Transverse colon (tissue), 1 donor: ENCODE data around the gene SCAF8.

ENCODE experiments used
- EP300 ChIP-seq: sonication (generic); formaldehyde crosslinking; IDR thresholded peaks from one replicate; pipeline ENCODE4 v1.6.1; 2017; ENCODE audit warnings: antibody characterized with exemption, low read depth
- POLR2A ChIP-seq: fragments of 450-650 bp; IDR thresholded peaks from one replicate; pipeline ENCODE4 v1.6.1; 2016; ENCODE audit warnings: antibody characterized with exemption, mild to moderate bottlenecking, moderate library complexity

DNA sequence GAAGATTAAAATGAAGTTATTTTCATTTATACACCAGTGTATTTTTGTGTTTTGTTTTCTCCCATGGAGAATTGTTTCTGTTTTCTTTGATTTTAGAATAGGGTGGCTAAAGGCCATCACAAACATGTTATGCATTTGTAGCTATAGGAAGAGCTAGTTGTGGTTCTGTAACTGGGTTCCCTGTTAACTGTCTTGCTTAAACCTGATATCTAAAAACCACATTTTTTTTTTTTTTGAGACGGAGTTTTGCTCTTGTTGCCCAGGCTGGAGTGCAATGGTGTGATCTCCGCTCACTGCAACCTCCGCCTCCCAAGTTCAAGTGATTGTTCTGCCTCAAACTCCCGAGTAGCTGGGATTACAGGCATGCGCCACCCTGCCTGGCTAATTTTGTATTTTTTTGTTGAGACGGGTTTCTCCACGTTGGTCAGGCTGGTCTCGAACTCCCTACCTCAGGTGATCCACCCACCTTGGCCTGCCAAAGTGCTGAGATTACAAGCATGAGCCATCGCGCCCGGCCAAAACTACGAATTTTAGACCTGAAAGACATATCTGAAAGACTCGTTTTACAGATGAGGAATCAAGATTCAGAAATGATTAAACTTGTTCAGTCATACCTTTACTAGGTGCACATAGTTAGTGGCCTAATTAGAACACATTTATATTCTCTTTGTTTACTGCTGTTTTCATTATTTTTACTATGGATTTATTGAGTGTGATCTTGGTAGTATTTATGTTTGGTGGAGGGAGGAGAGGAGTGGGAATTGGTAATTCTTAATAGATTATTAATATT lies 18.0 kb downstream of the SCAF8 start:
- no peak for TF ChIP-seq EP300
- no peak for TF ChIP-seq POLR2A
